CD14-positive monocyte (primary cell): ENCODE measurements around the gene TMEM239. TPM values are rescaled to one million over a fixed set of nuclear protein-coding genes. Genes with fewer than 3 reads are reported as not detected.
A peak's percentile ranks its signal among the peaks of the same experiment; 100 is the strongest.

ENCODE experiments used
- DNase-seq, 3 donors: peaks; one replicate each; pipeline ENCODE4 v3.0.0-alpha.2; 2011 to 2022
- H2AFZ ChIP-seq: 2 replicates; pipeline ENCODE4 v1.6.0; 2012; ENCODE audit warnings: mild to moderate bottlenecking, low read depth, low read length, inconsistent platforms; ENCODE audit not compliant: insufficient read depth, poor library complexity, severe bottlenecking
- H3K27ac ChIP-seq, 2 donors: 1 replicate in 1 of 2; 2 replicates in 1 of 2; pipeline ENCODE4 v1.5.1; 2012 to 2013; ENCODE audit warnings: low read length in 2 of 2, control low read depth in 1 of 2, inconsistent platforms in 1 of 2, low read depth in 1 of 2, mild to moderate bottlenecking in 1 of 2
- H3K27me3 ChIP-seq, 2 donors: one replicate each; pipeline versions ENCODE4 v1.6.0 to v1.6.1; 2011 to 2013; ENCODE audit warnings: low read length in 2 of 2; ENCODE audit not compliant: control insufficient read depth in 2 of 2, insufficient read depth in 2 of 2
- H3K36me3 ChIP-seq, 2 donors: replicated peaks in 1 of 2; 1 replicate in 1 of 2; 2 replicates in 1 of 2; pipeline versions ENCODE4 v1.5.1 to v1.6.1; 2012 to 2013; ENCODE audit warnings: low read length in 2 of 2, control low read depth in 1 of 2, inconsistent platforms in 1 of 2, mild to moderate bottlenecking in 1 of 2; ENCODE audit not compliant: insufficient read depth in 2 of 2, control insufficient read depth in 1 of 2
- H3K4me1 ChIP-seq, 2 donors: 1 replicate in 1 of 2; 2 replicates in 1 of 2; pipeline versions ENCODE4 v1.5.1 to v1.6.1; 2012 to 2013; ENCODE audit warnings: low read length in 2 of 2, control low read depth in 1 of 2, inconsistent platforms in 1 of 2, mild to moderate bottlenecking in 1 of 2, moderate library complexity in 1 of 2; ENCODE audit not compliant: insufficient read depth in 2 of 2, control insufficient read depth in 1 of 2
- H3K4me2 ChIP-seq: replicated peaks from 2 replicates; pipeline ENCODE3; 2012; ENCODE audit warnings: low read length, moderate library complexity, mild to moderate bottlenecking; ENCODE audit not compliant: poor library complexity, severe bottlenecking; ENCODE audit errors: extremely low read depth
- H3K4me3 ChIP-seq, 3 experiments: fragments of 200-600 bp in 1 of 3; sonication (generic) in 1 of 3; replicated peaks in 1 of 3; 1 replicate in 2 of 3; 2 replicates in 1 of 3; pipeline ENCODE4 v1.5.1; 2011 to 2013; ENCODE audit warnings: low read length in 3 of 3, mild to moderate bottlenecking in 3 of 3, control low read depth in 2 of 3, low read depth in 2 of 3, inconsistent platforms in 1 of 3, moderate library complexity in 1 of 3
- H3K79me2 ChIP-seq: 2 replicates; pipeline ENCODE4 v1.6.0; 2012; ENCODE audit warnings: mild to moderate bottlenecking, control low read depth, inconsistent platforms, low read length, moderate library complexity; ENCODE audit not compliant: insufficient read depth
- H3K9ac ChIP-seq: 2 replicates; pipeline ENCODE4 v1.6.0; 2017; ENCODE audit warnings: low read length, mild to moderate bottlenecking; ENCODE audit not compliant: insufficient read depth, poor library complexity, severe bottlenecking
- H3K9me3 ChIP-seq, 2 donors: replicated peaks in 1 of 2; 1 replicate in 1 of 2; 2 replicates in 1 of 2; pipeline versions ENCODE4 v1.5.1 to v1.6.1; 2012 to 2013; ENCODE audit warnings: low read length in 2 of 2, control low read depth in 1 of 2; ENCODE audit not compliant: control insufficient read depth in 1 of 2, insufficient read depth in 1 of 2
- H4K20me1 ChIP-seq: 2 replicates; pipeline ENCODE4 v1.6.0; 2012; ENCODE audit warnings: mild to moderate bottlenecking, low read length, control low read depth, moderate library complexity; ENCODE audit not compliant: insufficient read depth
- H3K27ac Mint-ChIP-seq, 7 donors: one replicate each; pipeline ENCODE4 v1.8.0; 2020; ENCODE audit warnings: mild to moderate bottlenecking in 7 of 7, mixed read lengths in 7 of 7, moderate library complexity in 6 of 7, inconsistent platforms in 2 of 7
- H3K27me3 Mint-ChIP-seq, 3 donors: one replicate each; pipeline ENCODE4 v1.8.0; 2021 to 2022; ENCODE audit warnings: low read depth in 3 of 3, mild to moderate bottlenecking in 3 of 3, mixed read lengths in 3 of 3, moderate library complexity in 3 of 3, inconsistent platforms in 1 of 3
- H3K36me3 Mint-ChIP-seq, 2 donors: one replicate each; pipeline ENCODE4 v1.8.0; 2020; ENCODE audit warnings: mixed read lengths in 2 of 2, inconsistent platforms in 1 of 2, mild to moderate bottlenecking in 1 of 2
- H3K4me1 Mint-ChIP-seq: one replicate; pipeline ENCODE4 v1.8.0; 2020; ENCODE audit warnings: mild to moderate bottlenecking, mixed read lengths
- H3K4me3 Mint-ChIP-seq, 2 donors: one replicate each; pipeline ENCODE4 v1.8.0; 2020; ENCODE audit warnings: mild to moderate bottlenecking in 2 of 2, mixed read lengths in 2 of 2, moderate library complexity in 1 of 2
- H3K9me3 Mint-ChIP-seq, 7 donors: one replicate each; pipeline ENCODE4 v1.8.0; 2020 to 2022; ENCODE audit warnings: mixed read lengths in 7 of 7, mild to moderate bottlenecking in 6 of 7, moderate library complexity in 6 of 7, inconsistent platforms in 2 of 7
- WGBS: methylation state at CpG from one replicate; pipeline ENCODE4 v1.1.5; 2013; ENCODE audit warnings: missing lambda C conversion rate; ENCODE audit not compliant: insufficient coverage; 5-methylcytosine and 5-hydroxymethylcytosine counted together
- intact Hi-C, 2 donors: fragments of 100-400 bp; cut with micrococcal nuclease; formaldehyde crosslinking; loops; one replicate each; pipeline versions ENCODE4 v1.15.0 to v1.15.1; 2023
- polyA minus RNA-seq: library from RNA; depleted of rRNA, polyadenylated mRNA; stranded (reverse); fragments of >200 nt; gene quantifications from 2 replicates; pipeline ENCODE4 v1.2.3, GENCODE V29; 2012
- polyA plus RNA-seq, 3 donors: library from polyadenylated mRNA; depleted of rRNA in 1 of 3; unstranded in 2 of 3; stranded (reverse) in 1 of 3; fragments of 300-500 nt in 2 of 3; fragments of >200 nt in 1 of 3; fragmentation: Illumina TruSeq in 2 of 3; gene quantifications; 1 replicate in 2 of 3; 2 replicates in 1 of 3; pipeline ENCODE4 v1.2.3, GENCODE V29; 2012 to 2021
- total RNA-seq, 12 experiments: library from RNA in 1 of 12; stranded (reverse) in 1 of 12; fragments of 120-200 nt in 1 of 12; gene quantifications; one replicate each; pipeline ENCODE4 v1.2.4 and lab custom pipeline; 2013 to 2026; ENCODE audit warnings: mixed read lengths in 6 of 12, inconsistent platforms in 1 of 12
- TF ChIP-seq, protein P1 (sequence below): fragments of 200-600 bp; IDR thresholded peaks from one replicate; pipeline ENCODE4 v1.8.0; 2022; ENCODE audit warnings: antibody characterized with exemption, mild to moderate bottlenecking

The TMEM239 gene
- total RNA-seq (2013) = not detected
- polyA plus RNA-seq (not detected), polyA minus RNA-seq (not detected in 2 replicates), total RNA-seq (lab: John Stamatoyannopoulos, UW) (0 to 1.4 (median 0) reads per million in 11 experiments)

DNA sequence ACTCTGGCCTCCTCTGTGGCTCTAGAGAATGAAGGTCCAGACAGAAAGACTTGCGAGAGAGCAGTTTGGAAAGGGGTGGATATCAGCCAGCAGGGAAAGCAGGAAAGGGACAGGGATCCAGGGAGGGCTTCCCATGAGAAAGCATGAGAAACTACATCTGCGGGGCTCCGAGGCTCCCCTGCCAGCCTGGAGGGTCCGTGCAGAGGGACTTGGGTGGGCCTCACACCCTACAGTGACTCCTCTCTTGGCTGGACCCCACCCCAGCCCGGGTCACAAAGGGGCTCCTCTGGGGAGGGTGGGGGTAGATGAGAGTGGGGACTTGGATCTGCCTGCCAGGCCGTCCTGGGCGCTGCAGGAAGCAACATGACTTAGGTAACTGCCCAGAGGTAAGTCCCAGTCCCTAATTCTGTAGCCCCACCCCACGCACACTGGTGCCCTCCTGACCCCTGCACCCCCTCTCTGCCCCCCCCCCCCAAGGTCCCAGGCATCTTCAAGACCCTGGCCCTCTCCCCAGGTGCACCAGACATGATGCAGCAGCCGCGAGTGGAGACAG is at the start of gene TMEM239:
Gene TMEM239 (plus strand): TSS at position 335 of the 553 bp plus-strand sequence. CDS start 191 bp downstream, at position 526.
- 88% methylated on average over 3 of the region's 10 CpGs for WGBS
- intact Hi-C loops = no loop called here
- no peaks in the 10 kb centered on the region for H3K36me3 ChIP-seq
- no peak for DNase-seq
- H2AFZ ChIP-seq = no peak within 1 kb of the TSS
- H3K4me1 ChIP-seq = no peaks in the 10 kb centered on the region
- no peak within 1 kb of the TSS for H3K4me3 ChIP-seq
- Mint-ChIP-seq H3K4me1 (no peaks in the 10 kb centered on the region), H3K27me3 (peaks cover 20 to 27% (median 21%) of the 10 kb centered on the region in 3 donors), H3K36me3 (no peaks in the 10 kb centered on the region), H3K4me3 (no peak within 1 kb of the TSS), H3K27ac (peak within 1 kb of the TSS in 1 of 7 donors; percentile 12), H3K9me3 (peaks cover 0 to 17% (median 11%) of the 10 kb centered on the region in 7 donors)
- no peaks in the 10 kb centered on the region for H4K20me1 ChIP-seq
- H3K4me2 ChIP-seq = no peak within 1 kb of the TSS
- peaks cover 10 to 24% of the 10 kb centered on the region in 2 donors for H3K27me3 ChIP-seq
- no peaks in the 10 kb centered on the region for H3K79me2 ChIP-seq
- TF ChIP-seq, protein P1, sequence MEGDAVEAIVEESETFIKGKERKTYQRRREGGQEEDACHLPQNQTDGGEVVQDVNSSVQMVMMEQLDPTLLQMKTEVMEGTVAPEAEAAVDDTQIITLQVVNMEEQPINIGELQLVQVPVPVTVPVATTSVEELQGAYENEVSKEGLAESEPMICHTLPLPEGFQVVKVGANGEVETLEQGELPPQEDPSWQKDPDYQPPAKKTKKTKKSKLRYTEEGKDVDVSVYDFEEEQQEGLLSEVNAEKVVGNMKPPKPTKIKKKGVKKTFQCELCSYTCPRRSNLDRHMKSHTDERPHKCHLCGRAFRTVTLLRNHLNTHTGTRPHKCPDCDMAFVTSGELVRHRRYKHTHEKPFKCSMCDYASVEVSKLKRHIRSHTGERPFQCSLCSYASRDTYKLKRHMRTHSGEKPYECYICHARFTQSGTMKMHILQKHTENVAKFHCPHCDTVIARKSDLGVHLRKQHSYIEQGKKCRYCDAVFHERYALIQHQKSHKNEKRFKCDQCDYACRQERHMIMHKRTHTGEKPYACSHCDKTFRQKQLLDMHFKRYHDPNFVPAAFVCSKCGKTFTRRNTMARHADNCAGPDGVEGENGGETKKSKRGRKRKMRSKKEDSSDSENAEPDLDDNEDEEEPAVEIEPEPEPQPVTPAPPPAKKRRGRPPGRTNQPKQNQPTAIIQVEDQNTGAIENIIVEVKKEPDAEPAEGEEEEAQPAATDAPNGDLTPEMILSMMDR = no peak
- H3K9ac ChIP-seq = no peak within 1 kb of the TSS
- no peaks in the 10 kb centered on the region for H3K9me3 ChIP-seq
- no peak within 1 kb of the TSS for H3K27ac ChIP-seq

DNA sequence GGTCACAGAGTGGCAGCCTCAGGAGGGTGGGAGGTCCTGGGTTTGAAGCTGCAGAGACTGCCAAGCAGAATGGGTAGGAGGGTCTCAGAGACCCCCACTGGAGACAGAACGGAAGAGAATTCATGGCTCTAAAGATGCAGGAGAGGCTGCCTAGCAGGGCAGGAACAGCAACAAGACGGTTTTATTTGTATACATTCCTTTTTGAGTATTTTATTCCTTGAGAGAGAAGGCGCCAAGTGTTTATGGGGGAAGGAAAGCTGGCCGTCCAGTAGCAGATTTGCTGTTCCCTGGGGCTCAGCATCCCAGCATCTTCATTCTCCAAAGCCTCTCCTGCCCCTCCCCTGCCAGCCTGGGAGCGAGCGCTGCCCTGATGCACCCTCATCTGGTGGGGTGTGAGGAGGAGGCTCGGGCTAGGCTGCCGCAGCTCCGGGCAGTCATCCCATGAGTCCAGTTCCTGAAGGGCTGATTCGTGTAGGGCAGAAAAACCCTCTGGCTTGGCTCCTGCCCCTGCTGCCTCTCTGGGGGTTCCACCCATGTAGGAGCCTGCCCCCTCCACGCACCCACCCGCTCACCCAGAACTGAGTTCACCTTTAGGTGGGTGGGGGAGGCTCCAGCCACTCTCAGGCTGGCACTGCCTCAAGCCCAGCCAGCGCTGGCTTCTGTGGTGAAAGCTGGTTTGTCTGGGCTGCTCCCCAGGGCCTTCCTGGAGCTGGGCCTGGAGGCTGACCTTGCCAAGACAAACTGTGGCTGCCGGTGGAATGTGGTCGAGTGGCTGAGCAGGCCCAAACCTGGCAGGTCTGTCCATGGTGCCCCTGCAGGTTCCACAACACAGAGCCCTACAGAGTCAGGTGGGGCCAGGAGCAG is 48.2 kb upstream of the TMEM239 start:
- no peak for DNase-seq
- no peak overlapping the region for H2AFZ ChIP-seq

More for the DNA sequence above, 48.2 kb upstream of the TMEM239 start:
- WGBS = 87% methylated on average over 8 of the region's 15 CpGs
- Histone ChIP-seq H4K20me1 (no peaks in the 10 kb centered on the region), H3K27me3 (no peaks in the 10 kb centered on the region), H3K36me3 (no peaks in the 10 kb centered on the region), H3K79me2 (no peaks in the 10 kb centered on the region), H3K27ac (no peak overlapping the region), H3K4me2 (no peak overlapping the region), H3K4me1 (no peaks in the 10 kb centered on the region), H3K4me3 (no peak overlapping the region), H3K9me3 (no peaks in the 10 kb centered on the region), H3K9ac (no peak overlapping the region)
- peak overlapping the region in 1 of 7 donors; percentile 19 for H3K27ac Mint-ChIP-seq
- intact Hi-C loops = no loop called here
- no peak overlapping the region for H3K4me3 Mint-ChIP-seq
- H3K27me3 Mint-ChIP-seq = peaks cover 8 to 11% (median 9%) of the 10 kb centered on the region in 3 donors
- TF ChIP-seq, protein P1 = no peak
- no peaks in the 10 kb centered on the region for H3K36me3 Mint-ChIP-seq
- H3K4me1 Mint-ChIP-seq = peaks cover 11% of the 10 kb centered on the region
- H3K9me3 Mint-ChIP-seq = peaks cover 0 to 5% (median 0%) of the 10 kb centered on the region in 7 donors
